Glomerular visceral epithelial cell (primary cell): ENCODE results near the gene MFN2.

Experiments used
- DNase-seq: peaks from one replicate; pipeline ENCODE4 v3.0.0-alpha.2; 2016; ENCODE audit errors: extremely low spot score

Gene MFN2

DNA sequence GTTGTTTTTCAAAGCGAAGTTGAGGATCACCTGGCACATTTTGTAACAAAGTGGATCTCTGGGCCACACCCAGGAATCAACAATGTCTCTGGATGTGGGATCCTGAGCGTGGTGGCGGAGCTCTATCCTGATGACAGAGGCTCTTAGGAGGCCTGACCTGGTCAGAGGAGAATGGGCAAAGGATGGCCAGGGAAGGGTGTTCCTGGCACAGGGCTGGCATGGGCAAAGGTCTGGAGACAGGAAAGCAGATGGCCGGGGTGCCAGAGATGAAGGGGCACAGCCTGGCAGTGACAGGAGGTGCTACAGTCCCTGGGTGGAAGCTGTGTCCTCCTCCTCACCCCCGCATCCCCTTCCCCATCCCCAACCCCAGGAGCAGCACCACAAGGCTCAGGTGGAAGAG, 20.0 kb upstream of the MFN2 start:
- DNase-seq: no peak

DNA sequence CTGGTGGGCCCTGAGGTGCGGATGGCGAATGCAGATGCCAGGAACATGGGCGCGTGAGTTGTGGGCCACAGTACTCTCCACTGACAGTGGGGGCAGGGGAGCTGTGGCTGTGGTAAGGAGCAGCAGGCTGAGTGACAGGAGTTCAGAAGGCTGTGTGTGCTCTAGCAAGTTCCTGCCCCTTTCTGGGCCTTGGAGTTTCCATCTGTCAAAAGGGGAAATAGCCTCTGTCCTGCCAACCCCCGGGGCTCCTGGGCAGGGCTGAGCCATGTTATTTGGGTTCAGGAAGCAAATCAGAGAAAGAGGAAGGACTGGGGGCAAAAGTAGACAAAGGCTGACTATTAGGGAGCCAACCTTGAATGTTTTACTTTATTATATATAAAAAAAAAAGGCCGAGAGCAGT, 19.5 kb upstream of the MFN2 start:
- DNase-seq: no peak

DNA sequence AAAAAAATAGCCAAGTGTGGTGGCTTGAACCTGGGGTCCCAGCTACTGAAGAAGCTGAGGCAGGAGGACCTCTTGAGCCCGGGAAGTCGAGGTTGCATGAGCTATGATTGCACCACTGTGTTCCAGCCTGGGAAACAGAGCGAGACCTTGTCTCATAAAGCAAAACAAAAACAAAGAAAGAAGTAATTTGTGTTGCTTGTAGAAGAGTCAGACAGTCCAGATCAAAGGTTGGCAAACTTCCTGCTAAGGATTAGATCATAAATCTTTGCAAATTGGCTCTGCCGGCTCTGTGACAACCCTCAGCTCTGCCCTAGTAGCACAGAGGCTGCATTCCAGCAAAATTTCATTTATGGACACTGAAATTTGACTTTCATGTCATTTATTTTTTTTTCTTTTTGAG, 19.0 kb upstream of the MFN2 start:
- no peak for DNase-seq

DNA sequence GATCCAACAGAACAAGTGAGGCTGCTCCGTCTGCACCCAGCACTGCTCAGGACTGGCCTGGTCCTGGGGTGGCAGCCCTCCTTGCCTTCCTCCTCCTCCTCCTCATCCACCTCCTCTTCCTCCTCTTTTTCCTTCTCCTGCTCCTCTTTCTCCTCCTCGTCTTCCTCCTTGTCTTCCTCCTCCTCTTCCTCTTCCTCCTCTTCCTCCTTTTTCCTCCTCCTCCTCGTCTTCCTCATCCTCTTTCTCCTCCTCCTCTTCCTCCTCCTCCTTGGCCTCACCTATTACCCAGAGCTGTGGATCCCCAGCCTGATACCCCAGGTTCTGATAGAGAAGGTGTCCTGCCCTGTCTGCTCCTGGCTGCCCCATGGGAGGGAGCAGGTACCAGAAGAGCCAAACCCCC, 16.6 kb upstream of the MFN2 start:
- DNase-seq: no peak

DNA sequence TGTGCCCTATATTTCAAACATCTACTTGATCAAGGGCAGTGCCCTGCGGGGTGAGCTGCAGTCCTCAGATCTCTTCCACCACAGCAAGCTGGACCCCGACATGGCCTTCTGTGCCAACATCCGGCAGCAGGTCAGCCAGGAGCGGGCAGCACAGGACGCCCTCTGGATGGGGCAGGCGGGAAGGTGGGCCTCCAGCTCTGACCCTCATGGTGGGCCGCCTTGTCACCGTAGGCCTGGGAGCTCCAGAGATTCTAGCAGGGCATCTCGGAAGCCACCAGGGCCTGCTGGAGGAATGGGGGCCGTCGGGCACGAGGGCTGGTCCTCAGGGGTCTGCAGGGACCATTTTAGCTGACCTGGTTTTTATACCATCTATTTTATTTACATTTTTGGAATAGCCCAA, 15.6 kb upstream of the MFN2 start:
- DNase-seq: no peak

DNA sequence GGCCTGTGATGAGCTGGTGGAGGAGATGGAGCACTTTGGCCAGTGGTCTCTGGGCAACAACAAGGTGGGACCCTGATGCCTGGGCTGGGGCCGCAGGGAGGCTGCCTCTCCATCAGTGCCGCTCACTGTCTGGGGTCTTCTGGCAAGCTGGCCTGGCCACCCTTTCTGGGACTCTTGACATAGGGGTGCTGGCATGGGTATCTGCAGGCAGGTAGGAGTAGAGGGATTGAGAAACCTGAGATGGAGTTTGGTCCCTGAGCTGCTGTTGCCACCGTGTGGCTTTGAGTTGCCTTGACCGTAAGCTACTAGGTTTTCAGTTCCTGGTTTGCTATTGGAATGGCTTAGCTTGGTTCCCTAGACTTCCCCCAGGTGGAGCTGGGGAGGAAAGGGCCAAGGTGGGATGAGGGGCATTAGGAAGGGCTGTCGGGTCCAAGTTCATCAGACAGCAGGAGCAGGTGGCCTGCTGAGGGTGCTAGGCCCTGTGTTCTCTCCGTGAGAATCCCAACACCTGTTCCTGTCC, 13.2 kb upstream of the MFN2 start:
- DNase-seq: peak; percentile 57

DNA sequence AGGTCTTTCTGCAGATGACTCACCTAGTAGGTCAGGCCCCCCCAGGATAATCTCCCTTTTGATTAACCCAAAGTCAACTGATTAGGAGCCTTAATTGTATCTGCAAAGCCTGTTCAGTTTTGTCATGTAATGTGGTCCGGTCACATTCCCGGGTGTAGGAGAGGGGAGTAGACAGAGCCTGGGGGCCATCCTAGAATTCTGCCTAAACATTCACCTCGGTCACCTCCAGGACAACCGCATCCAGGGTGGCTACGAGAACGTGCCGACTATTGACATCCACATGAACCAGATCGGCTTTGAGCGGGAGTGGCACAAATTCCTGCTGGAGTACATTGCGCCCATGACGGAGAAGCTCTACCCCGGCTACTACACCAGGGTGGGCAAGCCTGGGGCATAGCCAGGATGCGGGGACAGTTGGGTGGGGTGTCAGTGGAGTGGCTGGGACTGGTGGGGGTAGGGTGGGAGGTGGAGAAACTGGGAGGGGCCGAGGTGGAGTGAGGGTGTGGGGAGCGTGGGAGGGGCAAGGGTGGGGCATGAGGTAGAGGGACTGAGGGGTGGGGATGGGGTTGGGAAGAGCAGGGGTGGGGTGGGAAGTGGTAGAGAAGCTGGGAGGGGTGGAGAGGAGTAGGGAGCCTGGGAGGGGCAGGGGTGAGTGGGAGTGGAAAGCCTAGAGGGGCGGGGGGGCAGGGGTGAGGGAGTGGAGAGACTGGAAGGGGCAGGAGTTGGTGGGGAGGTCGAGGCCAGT, 9.6 kb upstream of the MFN2 start:
- DNase-seq: no peak

DNA sequence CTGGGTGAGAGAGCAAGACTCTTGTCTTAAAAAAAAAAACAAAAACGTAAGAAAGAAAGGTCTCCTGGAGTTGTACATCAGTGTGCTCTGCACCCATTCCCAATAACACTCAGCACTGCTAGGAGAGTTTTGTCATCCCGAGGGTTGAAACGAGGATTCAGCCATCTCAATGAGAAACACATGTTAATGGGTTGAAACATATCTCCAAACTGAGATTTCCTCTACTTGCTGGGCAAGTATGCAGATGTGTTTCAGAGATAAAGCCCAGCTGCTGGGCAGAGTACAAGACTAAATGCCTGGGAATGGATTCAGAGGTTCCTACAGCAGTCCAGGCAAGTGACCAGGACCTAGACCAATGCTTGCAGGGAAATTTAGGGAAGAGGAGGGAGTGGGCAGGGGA, 2.6 kb upstream of the MFN2 start:
- no peak for DNase-seq

DNA sequence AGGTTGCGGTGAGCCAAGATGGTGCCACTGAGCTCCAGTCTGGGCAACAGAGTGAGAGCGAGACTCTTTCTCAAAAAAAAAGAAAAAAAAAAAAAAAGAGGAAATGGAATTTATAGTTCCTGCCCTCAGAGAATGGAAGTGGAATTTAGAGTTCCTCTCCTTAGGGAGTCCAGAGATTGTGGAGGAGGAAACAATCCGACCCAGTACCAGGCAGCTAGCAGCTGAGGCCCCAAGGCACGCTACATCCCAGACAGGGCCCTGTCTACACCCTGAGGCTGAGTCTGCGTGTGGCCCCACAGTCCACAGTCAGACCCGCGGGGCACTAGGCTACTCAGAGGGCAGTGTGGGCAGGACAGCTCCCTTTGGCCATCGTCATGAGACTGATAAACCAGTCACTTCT, 1.9 kb upstream of the MFN2 start:
- no peak for DNase-seq

DNA sequence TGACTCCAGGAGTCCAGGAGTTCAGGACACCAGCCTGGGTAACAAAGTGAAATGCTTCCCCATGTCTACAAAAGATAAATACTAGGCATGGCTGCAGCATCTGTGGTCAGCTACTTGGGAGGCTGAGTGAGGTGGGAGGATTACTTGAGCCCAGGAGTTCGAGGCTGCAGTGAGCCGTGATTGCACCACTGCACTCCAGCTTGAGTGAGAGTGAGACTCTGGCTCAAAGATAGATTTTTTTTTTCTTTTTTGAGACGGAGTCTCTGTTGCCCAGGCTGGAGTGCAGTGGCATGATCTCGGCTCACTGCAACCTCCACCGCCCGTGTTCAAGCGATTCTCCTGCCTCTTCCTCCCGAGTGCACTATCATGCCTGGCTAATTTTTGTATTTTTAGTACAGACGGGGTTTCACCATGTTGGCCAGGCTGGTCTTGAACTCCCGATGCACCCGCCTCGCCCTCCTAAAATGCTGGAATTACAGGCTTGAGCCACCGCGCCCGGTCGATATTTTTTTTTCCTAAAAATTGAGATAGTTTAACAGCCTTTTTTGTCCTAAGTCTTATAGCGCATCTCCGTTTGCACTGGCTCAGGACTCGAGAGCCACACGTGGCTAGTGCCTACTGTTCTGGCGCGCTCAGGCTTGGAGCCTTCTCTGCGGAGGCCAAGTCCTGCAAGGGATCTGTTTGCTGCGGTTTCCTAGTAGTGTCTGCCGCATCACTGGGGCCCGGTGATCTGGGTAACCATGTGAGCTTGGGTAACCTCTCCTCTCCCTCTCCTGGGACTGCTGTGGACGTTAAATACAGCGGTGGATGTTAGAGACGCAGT, 1.0 kb upstream of the MFN2 start:
- no peak for DNase-seq

DNA sequence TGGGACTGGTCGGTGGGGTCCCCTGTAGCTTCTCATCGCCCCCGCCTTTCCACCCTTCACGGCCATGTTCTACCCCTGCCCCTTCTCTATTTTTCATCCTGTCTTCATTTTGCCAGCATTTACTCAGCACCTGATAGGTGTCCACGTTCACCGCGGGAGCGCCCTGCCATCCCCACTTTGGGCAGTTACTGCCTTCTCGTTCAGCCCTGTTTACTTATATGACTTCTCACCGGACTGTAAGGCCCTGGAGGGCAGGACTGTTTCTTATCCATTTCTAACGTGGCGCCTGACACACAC, 380 bp downstream of the MFN2 start:
- no peak for DNase-seq

DNA sequence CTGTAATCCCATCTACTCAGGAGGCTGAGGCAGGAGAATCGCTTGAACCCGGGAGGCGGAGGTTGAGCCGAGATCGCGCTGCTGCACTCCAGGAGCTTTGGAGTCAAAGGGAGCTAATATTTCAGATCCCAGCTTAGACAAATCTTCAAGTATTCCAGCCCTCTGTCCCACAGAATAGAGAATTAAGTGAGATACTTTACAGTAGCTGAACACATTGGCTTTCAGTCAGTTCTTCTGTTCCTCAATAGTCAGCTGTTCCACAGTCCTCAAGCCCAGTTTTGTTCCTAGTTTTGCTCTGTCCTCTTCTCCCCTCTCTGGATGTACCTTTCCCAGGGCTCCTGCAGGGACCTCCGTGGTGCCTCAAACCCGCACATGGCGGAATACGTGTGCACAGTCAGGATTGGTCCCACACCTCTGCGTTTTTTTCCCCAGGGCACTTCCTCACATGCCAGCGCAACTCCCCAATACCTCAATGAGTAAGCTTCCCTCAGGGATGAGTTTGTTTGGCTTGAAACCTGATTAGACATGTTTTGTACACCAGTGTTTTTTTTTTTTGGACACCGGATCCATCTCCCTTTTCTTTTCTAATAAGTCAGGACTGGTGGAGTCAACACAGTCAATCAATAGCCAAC, 1.2 kb downstream of the MFN2 start:
- no peak for DNase-seq

DNA sequence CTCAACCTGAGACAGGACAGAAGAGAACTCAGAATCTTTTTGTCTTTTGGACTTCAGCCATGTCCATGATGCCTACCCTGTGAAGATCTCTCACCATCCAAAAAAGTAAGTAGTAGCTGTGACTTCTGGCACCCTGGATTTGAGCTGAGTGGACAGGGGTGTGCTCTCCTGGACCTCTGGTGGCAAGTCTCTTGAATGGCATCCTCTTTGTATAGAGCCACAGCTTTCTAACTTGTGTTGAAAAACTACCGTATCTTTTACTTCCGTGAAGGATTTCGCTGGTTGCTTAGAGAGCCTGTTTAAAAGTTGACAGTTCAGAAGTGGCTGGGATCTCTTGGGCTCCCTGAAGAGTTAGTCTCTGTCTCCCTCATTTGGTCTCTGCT, 1.8 kb downstream of the MFN2 start:
- peak; percentile 43 for DNase-seq

DNA sequence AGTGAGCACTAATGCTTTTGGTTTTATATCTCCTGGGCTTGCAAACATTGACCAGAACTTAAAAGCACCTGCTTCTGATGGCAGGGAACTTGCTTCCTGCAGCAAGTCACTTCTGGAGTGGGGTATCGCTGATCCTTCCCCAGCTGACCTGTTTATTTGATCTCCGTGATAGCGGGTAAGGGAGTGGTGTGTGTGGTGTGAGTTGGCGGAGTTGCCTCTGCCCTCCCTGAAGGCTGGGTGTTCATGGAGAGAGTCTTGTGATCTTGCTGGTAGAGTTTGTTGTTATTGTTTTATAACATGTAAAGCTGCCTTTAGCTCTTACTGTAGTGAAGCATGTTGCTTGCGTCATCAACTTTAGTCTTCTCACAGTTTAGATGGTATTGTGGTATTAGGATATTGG, 3.9 kb downstream of the MFN2 start:
- no peak for DNase-seq

DNA sequence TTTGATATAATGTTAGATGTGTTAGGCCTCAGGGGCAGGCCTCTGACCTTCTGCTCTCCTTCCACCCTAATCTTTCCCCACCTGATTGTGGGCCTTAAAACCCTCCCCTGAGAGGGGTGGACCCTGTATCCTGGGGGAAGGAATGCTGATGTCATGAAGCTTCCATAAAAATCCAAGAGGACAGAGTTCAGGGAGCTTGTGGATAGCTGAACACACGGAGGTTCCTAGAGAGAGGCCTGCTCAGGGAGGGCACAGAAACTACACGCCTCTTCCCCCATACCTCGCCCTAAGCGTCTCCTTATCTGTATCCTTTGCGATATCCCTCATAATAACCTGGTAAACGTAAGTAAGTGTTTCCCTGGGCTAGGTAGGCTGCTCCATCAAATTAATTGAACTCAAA, 4.3 kb downstream of the MFN2 start:
- DNase-seq: no peak

DNA sequence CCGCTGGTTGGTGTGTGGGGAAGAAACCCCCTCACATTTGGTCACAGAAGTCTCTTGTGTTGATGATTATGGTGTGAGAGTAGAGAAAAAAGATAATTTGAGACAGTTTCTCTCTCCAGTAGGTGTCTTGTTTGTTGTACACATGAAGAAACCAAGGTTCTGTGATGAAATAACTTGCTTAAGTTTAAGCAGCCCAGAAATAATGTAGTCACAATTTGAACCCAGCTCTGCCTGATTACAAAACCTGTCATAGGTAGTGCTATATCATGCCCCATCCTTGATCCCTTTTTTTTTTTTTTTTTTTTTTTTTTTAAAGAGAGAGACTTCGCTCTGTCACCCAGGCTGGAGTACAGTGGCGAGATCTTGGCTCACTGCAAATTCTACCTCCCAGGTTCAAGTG, 4.9 kb downstream of the MFN2 start:
- no peak for DNase-seq

DNA sequence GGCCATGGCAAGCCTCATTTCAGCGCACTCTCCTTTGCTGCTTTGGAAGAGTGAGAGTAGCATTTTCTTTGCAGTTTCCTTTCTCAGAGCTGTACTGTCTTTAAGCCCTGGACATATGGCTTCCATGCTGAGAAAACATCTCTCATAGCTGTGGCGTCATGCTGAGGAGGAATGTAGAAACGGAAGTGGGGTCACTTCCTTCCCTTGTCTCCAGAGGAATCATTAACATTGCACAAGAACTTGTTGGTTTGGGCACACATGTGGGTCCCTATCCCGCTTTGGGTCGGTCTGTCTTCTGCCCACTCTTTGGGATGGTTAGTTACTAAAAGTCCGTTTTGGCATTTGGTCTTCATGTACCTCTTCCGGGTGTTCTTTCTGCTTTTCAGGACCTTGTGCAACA, 5.6 kb downstream of the MFN2 start:
- DNase-seq: no peak

DNA sequence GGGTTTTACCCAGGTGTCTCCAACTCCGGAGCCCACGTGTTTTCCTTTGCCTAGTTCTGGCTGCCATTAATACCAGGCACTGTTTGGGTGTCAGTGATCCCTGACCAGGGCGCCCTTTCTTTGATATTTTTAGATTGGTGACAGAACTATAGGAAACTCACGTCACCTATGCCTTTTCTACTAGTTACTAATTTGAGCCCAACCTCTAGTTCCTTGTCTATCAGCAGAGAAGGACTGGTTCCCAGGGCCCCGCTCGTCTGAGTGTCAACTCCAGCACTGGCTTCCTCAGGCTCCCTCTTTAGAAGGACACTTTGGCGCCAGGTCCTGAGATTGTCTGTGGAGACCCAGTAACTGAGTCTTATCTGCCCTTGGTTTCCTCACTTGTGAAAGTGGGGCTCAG, 9.4 kb downstream of the MFN2 start:
- no peak for DNase-seq

DNA sequence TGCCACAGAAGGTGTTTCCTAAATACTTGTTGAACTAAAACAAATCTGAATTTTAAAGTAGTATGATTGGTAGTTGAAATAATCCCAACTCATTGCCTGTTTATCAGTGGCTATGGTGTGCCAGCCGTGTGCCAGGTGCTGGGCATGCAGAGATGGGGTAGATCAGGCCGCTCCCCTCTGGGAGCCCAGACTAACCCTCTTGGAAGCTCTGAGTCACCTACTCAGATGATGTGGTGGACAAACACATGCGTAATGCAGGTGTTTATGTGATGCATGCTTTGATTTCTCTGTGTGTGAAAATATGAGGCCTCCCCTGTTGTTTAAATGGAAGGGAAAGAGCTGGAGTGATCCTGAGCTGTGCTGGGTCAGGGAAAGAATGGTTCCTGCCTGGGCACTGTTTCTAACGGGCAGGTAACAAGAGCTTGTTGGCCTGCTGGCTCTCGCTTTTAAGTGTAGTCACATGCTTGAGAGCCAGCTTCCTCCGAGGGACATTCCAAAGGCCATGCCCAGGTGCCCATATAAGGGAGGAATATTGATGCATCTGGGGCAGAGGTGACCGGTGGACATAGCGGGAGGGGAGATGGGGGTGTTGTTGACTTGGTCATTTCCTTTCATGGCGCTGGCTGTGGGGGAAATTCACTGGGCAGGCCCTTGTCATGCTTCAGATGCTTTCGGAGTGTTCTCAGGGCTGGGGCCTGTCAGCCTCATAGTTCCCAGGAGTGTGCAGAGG, 10.2 kb downstream of the MFN2 start:
- DNase-seq: peak; percentile 46

DNA sequence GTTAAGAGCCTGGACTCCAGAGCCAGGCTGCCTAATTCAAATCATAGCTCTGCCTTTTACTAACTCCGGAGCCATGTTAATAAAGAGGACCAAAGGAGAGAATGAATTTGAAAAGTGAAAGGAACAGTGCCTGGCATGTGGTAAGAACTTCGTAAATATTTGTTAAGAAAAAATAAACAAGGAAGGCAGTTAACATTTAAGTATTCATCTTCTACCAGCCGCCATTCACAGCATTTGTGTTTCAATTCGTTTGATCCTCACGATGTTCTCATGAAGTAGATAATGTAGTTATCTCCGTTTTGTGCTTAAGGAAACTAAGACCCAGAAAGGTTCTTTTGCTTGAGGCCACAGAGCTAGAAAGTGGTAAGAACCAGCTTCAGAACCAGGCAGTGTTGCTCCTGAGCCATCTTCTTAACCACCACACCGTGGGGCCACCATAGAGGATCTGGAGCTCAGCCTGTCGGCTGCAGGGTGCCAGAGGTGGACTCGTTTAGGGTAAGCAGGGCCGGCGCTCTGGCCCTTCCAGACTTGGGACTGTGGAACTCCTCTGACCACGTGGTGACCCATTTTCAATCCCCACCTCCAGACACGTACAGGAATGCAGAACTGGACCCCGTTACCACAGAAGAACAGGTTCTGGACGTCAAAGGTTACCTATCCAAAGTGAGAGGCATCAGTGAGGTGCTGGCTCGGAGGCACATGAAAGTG, 11.9 kb downstream of the MFN2 start:
- no peak for DNase-seq

DNA sequence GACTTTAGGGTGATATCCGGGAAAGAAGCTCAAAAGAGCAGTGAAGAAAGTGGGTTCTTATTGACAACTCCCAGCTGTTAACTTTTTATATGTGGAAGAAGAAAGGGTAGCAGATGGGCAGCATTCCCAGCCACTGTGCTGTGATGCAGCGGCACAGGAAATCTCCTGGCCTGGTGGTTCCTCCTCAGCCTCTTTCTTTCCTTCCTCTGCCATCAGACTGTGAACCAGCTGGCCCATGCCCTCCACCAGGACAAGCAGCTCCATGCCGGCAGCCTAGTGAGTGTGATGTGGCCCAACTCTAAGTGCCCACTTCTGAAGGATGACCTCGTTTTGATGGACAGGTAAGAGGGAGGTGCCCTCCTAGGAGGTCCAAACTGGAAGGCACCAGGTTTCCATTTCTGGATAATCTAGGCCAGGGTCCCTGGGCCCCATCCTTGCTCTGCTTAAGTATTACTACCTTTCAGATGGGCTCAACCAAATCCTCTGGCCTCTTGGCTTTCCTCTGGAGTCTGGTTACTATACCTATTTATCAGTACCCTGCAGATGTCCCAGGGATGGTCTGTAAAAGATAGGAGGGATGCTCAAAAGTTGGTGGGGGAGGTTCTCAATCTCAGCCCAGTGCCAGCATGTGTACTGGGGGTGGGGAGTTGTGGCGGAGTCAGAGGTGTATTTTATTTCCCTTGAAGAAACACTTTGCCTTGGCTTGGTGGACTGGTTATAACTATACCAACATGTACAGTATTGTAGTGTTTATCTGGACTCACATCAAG, 17.0 kb downstream of the MFN2 start:
- DNase-seq: no peak
